ENCODE data around the gene DBNL.

GRCh38 chr7:44057181-44057848 lies 12.8 kb downstream of the DBNL start:
- TF ChIP-seq CTCF (IDR thresholded peaks at IDR 0.05) (no peak), POLR2A (IDR thresholded peaks at IDR 0.05) (no peak)

Measured in testis (tissue), 2 donors.